GM13976 (cell line): ENCODE data around the gene HRG.

Source experiments
- DNase-seq: peaks from one replicate; pipeline ENCODE4 v3.0.0; 2012; ENCODE audit warnings: low spot score
- in situ Hi-C: fragments of 300-500 bp; cut with MboI; formaldehyde crosslinking; loops from one replicate; pipeline ENCODE4 v1.12.0; 2022; ENCODE audit warnings: low sequenced_read_pairs, mixed read lengths, inconsistent platforms; ENCODE audit not compliant: unreplicated experiment
- TF ChIP-seq, protein P1 (sequence below): IDR thresholded peaks from 2 replicates; pipeline ENCODE4 v1.5.1; 2012; ENCODE audit warnings: borderline replicate concordance, mild to moderate bottlenecking; ENCODE audit not compliant: insufficient read depth; ENCODE audit errors: extremely low read depth, missing control alignments, control extremely low read depth

HRG gene

DNA sequence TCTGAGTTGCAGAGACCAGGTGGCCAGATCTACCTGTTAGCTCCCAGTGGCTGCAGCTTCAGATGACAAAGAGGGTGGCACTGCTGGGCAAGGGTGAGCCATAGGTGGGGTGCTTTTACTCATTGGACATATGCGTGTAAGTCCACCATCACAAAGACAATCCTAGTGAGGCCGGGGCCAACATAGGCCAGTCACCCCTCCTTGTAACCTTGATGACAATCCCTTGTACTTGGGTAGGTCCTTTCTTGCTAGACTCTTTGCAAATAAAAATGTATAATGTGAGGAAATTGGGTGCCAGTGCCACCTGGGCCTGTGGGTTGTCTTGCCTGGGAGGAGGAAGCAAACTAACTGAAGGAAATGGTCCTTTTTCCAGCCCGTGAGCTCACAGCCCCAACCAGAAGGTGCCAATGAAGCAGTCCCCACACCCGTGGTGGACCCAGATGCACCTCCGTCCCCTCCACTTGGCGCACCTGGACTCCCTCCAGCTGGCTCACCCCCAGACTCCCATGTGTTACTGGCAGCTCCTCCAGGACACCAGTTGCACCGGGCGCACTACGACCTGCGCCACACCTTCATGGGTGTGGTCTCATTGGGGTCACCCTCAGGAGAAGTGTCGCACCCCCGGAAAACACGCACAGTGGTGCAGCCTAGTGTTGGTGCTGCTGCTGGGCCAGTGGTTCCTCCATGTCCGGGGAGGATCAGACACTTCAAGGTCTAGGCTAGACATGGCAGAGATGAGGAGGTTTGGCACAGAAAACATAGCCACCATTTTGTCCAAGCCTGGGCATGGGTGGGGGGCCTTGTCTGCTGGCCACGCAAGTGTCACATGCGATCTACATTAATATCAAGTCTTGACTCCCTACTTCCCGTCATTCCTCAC is 45.4 kb upstream of the HRG start:
- in situ Hi-C loops = loop anchor here (10.0 kb wide), 1 partner anchor 194 kb away; no protein-coding TSS in a partner anchor
- no peak for DNase-seq
- TF ChIP-seq, protein P1, sequence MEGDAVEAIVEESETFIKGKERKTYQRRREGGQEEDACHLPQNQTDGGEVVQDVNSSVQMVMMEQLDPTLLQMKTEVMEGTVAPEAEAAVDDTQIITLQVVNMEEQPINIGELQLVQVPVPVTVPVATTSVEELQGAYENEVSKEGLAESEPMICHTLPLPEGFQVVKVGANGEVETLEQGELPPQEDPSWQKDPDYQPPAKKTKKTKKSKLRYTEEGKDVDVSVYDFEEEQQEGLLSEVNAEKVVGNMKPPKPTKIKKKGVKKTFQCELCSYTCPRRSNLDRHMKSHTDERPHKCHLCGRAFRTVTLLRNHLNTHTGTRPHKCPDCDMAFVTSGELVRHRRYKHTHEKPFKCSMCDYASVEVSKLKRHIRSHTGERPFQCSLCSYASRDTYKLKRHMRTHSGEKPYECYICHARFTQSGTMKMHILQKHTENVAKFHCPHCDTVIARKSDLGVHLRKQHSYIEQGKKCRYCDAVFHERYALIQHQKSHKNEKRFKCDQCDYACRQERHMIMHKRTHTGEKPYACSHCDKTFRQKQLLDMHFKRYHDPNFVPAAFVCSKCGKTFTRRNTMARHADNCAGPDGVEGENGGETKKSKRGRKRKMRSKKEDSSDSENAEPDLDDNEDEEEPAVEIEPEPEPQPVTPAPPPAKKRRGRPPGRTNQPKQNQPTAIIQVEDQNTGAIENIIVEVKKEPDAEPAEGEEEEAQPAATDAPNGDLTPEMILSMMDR = no peak

DNA sequence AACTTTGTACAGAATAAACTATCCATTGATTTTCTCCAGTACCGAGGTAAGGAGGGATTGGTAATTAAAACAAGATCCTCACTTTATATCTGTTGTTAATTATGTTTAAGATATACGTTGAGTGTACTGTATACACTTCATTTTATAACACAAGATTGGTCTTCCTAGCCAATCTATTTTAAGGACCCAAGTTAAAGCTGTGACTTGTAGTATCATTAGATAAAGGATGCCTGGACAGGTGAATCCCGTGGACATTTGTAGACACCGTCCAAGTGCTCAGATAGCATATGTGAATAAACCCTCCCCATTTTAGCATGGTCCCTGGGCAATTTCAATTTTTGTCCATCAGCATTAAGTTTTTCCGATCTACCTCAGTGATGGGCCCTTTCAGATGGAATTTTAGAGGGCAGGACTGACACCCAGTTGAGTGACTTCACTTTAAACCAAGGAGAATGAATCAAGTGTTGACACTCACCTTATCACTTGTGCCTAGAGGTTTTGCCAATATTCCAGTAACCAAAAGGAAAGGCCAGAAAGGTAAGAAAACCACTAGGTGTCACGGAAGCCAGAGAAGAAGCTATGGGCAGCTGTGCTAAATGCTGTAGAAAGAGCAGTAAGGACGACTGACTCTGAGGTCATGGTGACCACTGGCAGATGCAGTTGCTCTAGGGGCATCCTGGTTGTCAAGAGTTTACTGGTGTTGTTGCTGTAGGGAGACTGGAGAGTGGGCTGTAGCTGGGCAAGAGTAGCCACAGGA is 43.7 kb upstream of the HRG start:
- in situ Hi-C loops = loop anchor here (10.0 kb wide), 1 partner anchor 193 kb away; no protein-coding TSS in a partner anchor
- TF ChIP-seq, protein P1 = no peak
- DNase-seq = no peak

- TF ChIP-seq, protein P1 = no peak
- DNase-seq = no peak
- in situ Hi-C loops = loop anchor here (10.0 kb wide), 1 partner anchor 192 kb away; no protein-coding TSS in a partner anchor
Observed at GRCh38 chr3:186622651-186623310, 43.0 kb upstream of the HRG start.

GRCh38 chr3:186624598-186624997 is 41.2 kb upstream of the HRG start:
- TF ChIP-seq, protein P1 = no peak
- DNase-seq = no peak
- in situ Hi-C loops = loop anchor here (10.0 kb wide), 1 partner anchor 190 kb away; no protein-coding TSS in a partner anchor

- in situ Hi-C loops = loop anchor here (10.0 kb wide), 1 partner anchor 189 kb away; no protein-coding TSS in a partner anchor
- TF ChIP-seq, protein P1 = no peak
- DNase-seq = no peak
Observed at GRCh38 chr3:186625600-186626042, 40.2 kb upstream of the HRG start.

- TF ChIP-seq, protein P1 = no peak
- no peak for DNase-seq
- in situ Hi-C loops = loop anchor here (10.0 kb wide), 1 partner anchor 188 kb away; no protein-coding TSS in a partner anchor
Observed at GRCh38 chr3:186626254-186626847, 39.5 kb upstream of the HRG start.
